ENCODE measurements around the gene KIF1B. TPM values are rescaled to one million over a fixed set of nuclear protein-coding genes. Genes with fewer than 3 reads are reported as not detected.

KIF1B gene
- total RNA-seq, 4 donors from 2014 or later = 46.7 to 61.8 (median 51.4) TPM

DNA sequence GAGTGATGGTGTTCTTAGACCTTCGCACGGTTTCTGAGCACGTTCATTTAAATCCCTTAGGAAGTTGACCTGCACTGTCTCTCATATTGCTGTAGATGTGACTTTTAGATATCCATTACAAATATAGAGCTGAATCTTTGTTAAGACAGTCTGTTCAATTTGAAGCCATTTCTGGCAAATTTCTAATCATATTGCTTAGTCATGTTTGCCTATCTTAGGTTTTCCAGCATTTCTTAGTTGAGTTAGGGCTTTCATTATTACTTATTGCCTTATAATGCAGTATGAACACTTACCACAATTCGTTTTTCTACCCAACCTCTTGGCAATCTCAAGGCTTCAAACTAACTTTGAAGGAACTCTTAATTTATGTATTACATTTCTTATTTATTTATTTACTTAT lies 110.0 kb downstream of the KIF1B start:
- TF ChIP-seq, protein P1, sequence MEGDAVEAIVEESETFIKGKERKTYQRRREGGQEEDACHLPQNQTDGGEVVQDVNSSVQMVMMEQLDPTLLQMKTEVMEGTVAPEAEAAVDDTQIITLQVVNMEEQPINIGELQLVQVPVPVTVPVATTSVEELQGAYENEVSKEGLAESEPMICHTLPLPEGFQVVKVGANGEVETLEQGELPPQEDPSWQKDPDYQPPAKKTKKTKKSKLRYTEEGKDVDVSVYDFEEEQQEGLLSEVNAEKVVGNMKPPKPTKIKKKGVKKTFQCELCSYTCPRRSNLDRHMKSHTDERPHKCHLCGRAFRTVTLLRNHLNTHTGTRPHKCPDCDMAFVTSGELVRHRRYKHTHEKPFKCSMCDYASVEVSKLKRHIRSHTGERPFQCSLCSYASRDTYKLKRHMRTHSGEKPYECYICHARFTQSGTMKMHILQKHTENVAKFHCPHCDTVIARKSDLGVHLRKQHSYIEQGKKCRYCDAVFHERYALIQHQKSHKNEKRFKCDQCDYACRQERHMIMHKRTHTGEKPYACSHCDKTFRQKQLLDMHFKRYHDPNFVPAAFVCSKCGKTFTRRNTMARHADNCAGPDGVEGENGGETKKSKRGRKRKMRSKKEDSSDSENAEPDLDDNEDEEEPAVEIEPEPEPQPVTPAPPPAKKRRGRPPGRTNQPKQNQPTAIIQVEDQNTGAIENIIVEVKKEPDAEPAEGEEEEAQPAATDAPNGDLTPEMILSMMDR (IDR thresholded peaks at IDR 0.05; ENCODE audit: low read depth) = no peak

DNA sequence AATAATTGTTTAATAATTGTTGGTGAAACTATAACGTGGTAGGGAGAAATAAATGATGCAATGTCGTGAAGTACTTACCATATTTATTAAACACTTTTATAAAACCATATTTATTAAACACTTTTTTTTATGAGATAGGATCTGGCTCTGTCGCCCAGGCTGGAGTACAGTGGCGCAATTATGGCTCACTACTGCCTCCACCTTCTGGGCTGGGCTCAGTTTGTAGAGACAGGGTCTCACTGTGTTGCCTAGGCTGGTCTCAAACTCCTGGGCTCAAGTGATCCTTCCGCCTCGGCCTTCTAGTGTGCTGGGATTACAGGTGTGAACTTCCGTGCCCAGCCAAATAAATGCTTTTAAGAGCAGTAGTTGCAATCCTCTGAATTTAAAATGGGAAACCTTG lies 112.5 kb downstream of the KIF1B start:
- TF ChIP-seq, protein P1 (IDR thresholded peaks at IDR 0.05; ENCODE audit: low read depth) = no peak

DNA sequence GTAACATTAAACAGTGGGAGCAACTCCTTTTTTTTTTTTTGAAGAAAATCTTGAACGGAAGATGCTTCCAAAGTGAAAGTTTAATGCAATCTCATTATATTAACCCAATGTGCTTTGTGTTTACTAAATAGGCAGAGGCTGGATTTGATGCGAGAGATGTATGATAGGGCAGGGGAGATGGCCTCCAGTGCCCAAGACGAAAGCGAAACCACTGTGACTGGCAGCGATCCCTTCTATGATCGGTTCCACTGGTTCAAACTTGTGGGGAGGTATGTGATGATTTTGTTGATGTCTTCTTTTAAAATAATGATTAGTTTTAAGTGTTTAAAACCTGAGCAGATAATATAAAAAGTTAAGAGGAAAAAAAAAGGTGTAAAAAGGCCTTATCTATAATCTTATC lies 114.3 kb downstream of the KIF1B start:
- TF ChIP-seq, protein P1 (IDR thresholded peaks at IDR 0.05; ENCODE audit: low read depth) = no peak

DNA sequence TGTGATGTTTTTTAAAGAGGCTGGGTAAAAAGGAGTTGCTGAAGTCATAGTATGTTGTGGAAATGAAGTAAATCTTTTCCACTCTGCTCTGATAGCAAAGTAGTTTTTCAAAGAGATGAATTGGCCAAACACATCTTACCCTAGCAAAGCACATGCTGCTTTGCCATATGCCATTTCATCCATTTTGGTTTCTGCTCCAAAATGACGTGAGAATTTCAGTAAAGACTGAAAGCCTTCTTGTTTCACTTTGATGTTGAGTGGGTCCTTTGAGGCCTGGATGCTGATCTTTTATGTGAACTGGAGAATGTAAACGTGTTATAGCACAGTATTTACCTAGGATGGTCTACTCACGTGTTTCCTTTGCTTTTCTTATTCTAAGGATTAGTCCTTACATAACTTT lies 115.2 kb downstream of the KIF1B start:
- TF ChIP-seq, protein P1 (IDR thresholded peaks at IDR 0.05; ENCODE audit: low read depth) = no peak

DNA sequence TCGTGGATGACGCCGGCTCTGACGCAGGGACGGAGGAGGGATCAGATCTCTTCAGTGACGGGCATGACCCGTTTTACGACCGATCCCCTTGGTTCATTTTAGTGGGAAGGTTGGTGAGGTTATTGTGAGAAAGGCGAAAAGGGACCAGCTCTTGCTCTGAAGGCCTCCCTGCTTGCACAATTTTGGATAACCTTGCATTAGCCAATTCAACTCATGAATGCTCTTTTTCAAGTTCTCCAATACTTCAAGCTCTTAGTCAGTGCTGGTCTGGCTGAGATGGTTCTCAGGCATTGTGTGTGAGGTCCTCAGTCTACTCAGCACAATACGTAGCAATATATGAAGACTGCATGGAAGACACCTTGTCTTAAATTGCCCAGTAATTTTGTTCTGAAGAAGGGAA lies 115.9 kb downstream of the KIF1B start:
- TF ChIP-seq, protein P1 (IDR thresholded peaks at IDR 0.05; ENCODE audit: low read depth) = no peak

DNA sequence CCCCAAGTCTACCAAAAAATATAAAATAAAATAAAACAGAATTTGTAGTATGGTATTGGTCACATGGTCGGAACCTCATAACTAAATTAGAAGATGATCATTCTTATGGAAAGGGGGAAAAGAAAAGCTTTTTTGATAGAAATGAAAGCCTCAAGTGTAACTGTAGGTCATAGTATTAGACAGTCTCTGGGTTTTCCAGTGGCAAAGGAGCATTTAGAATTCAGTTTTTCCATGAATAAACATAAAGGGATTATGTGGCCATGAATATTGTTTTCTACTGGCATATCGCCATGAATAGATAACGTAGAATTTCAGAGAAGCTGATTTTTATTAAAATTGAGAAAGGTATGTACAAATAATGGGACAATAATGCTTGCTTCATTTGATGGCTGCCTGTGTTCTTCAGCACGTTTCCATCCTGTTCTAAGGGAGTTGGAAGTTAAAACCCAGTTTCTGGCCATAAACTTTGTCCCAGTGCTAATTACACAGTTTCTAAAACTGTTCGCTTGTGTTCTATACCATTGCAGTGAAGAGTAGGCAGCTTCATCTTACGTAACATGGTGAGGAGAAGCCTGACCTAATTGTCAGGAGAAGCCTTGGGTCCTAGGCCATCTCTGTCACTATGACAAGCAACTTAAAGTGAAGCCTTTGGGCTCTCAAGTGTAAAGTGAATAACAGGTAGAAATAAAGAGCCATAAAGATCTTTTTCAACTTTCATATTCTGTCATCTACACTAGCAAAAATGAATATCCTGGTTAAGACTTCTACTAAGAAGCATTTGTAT lies 118.0 kb downstream of the KIF1B start:
- TF ChIP-seq, protein P1 (IDR thresholded peaks at IDR 0.05; ENCODE audit: low read depth) = no peak

DNA sequence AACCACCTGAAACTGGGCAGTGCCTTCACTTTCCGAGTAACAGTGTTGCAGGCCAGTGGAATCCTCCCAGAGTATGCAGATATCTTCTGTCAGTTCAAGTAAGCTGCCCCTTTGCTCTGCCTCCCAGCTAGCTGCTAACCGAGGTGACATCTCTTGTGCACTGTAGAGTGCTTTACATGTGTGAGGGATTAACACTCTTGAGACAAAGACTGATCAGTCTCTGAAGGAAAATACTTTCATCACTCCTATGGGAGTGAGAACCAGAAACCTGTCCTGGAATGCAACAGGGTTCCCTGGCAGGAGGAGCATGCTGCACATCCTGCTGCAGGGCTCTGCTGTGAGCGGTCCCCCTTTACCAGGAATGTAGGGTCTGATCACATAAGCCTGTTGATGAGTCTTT lies 127.1 kb downstream of the KIF1B start:
- TF ChIP-seq, protein P1 (IDR thresholded peaks at IDR 0.05; ENCODE audit: low read depth) = no peak

Data from subcutaneous adipose tissue (tissue), 4 donors.